K562 (cell line): ENCODE measurements around the gene COX19. TPM values are rescaled to one million over a fixed set of nuclear protein-coding genes. Genes with fewer than 3 reads are reported as not detected.

ENCODE experiments used
- BHLHE40 ChIP-seq: IDR thresholded peaks from 2 replicates; pipeline ENCODE4 v1.6.1; 2011; ENCODE audit warnings: low read length, improper control_type of control experiment
- CBFA2T3 ChIP-seq: fragments of 450-650 bp; IDR thresholded peaks from 2 replicates; pipeline ENCODE4 v1.6.1; 2017
- CBX5 ChIP-seq: IDR thresholded peaks from 2 replicates; pipeline ENCODE4 v1.6.1; 2014; ENCODE audit warnings: low read depth, borderline replicate concordance
- GABPA ChIP-seq: fragments of 200-800 bp; sonication (Bioruptor generic); conservative IDR thresholded peaks from 2 replicates; pipeline ENCODE4 v1.6.1; 2016; ENCODE audit warnings: low read depth, missing genetic modification characterization, missing compliant biosample characterization
- HIVEP1 ChIP-seq: fragments of 250-450 bp; sonication (Bioruptor Pico); IDR thresholded peaks from 2 replicates; pipeline ENCODE4 v1.4.0; 2020; ENCODE audit warnings: mild to moderate bottlenecking
- JUND ChIP-seq, 2 experiments: IDR thresholded peaks; 2 replicates in 1 of 2; 3 replicates in 1 of 2; pipeline ENCODE4 v1.6.1; 2011; ENCODE audit warnings: borderline replicate concordance in 2 of 2, low read depth in 2 of 2, low read length in 2 of 2, improper control_type of control experiment in 1 of 2, missing biosample characterization in 1 of 2, missing genetic modification characterization in 1 of 2, missing genetic modification reagents in 1 of 2
- L3MBTL2 ChIP-seq: fragments of 450-650 bp; IDR thresholded peaks from 2 replicates; pipeline ENCODE4 v1.6.1; 2016; ENCODE audit warnings: mild to moderate bottlenecking, moderate library complexity
- MYNN ChIP-seq, 2 experiments: sonication (generic); formaldehyde crosslinking in 1 of 2; IDR thresholded peaks; 2 replicates each; pipeline versions ENCODE4 v1.5.0 to v1.6.1; 2016 to 2020; ENCODE audit warnings: antibody characterized with exemption in 1 of 2, missing genetic modification reagents in 1 of 2
- NRF1 ChIP-seq, 2 experiments: fragments of 450-650 bp; IDR thresholded peaks in 1 of 2; conservative IDR thresholded peaks in 1 of 2; 2 replicates each; pipeline ENCODE4 v1.6.1; 2014; ENCODE audit warnings: mild to moderate bottlenecking in 2 of 2
- POLR2G ChIP-seq: fragments of 200-400 bp; formaldehyde crosslinking; IDR thresholded peaks from 2 replicates; pipeline ENCODE4 v1.6.1; 2017; ENCODE audit warnings: low read depth, mild to moderate bottlenecking, antibody characterized with exemption, low read length, moderate library complexity
- RAD21 ChIP-seq, 2 experiments: fragments of 250-450 bp in 1 of 2; fragments of 450-650 bp in 1 of 2; sonication (Bioruptor Pico) in 1 of 2; formaldehyde crosslinking in 1 of 2; IDR thresholded peaks in 1 of 2; conservative IDR thresholded peaks in 1 of 2; 2 replicates each; pipeline versions ENCODE4 v1.4.0 to v1.8.0; 2020 to 2022; ENCODE audit warnings: mild to moderate bottlenecking in 2 of 2, moderate library complexity in 1 of 2
- RBFOX2 ChIP-seq: fragments of 200-400 bp; formaldehyde crosslinking; IDR thresholded peaks from 2 replicates; pipeline ENCODE4 v1.6.1; 2017; ENCODE audit warnings: low read depth, mild to moderate bottlenecking, low read length, moderate library complexity
- SMARCE1 ChIP-seq: fragments of 450-650 bp; IDR thresholded peaks from 2 replicates; pipeline ENCODE4 v1.7.1; 2016; ENCODE audit warnings: mild to moderate bottlenecking
- ZBTB7A ChIP-seq: IDR thresholded peaks from 2 replicates; pipeline ENCODE4 v1.6.1; 2011; ENCODE audit warnings: low read depth, mild to moderate bottlenecking, low read length, moderate library complexity, borderline replicate concordance; ENCODE audit not compliant: control insufficient read depth
- ZC3H8 ChIP-seq: fragments of 450-650 bp; IDR thresholded peaks from 2 replicates; pipeline ENCODE4 v1.6.1; 2017
- ZNF133 ChIP-seq: fragments of 250-450 bp; sonication (Bioruptor Pico); IDR thresholded peaks from 2 replicates; pipeline ENCODE4 v1.4.0; 2020; ENCODE audit warnings: mild to moderate bottlenecking
- ZNF431 ChIP-seq: sonication (generic); formaldehyde crosslinking; IDR thresholded peaks from 2 replicates; pipeline ENCODE4 v1.8.0; 2022; ENCODE audit warnings: mild to moderate bottlenecking, missing genetic modification reagents
- polyA plus RNA-seq, 8 experiments: library from polyadenylated mRNA; depleted of rRNA in 4 of 8; stranded (reverse) in 5 of 8; unstranded in 3 of 8; fragments of >200 nt; fragmentation: Nextera tagmentation in 2 of 8; fragmentation: Illumina TruSeq in 1 of 8; extraction: Ambion mirVana in 2 of 8; extraction: Trizol in 1 of 8; gene quantifications; 2 replicates each; pipeline versions ENCODE4 v1.2.1 to v1.2.3, GENCODE V29; 2011 to 2014; ENCODE audit warnings: inconsistent platforms in 1 of 8, missing spikeins in 1 of 8
- total RNA-seq, 7 experiments: library from RNA; depleted of rRNA in 6 of 7; stranded (reverse); fragments of >200 nt in 6 of 7; fragmentation: Illumina TruSeq in 2 of 7; extraction: Trizol in 2 of 7; gene quantifications; 2 replicates each; pipeline versions ENCODE4 v1.2.1 to v1.2.3, GENCODE V29; 2011 to 2021; ENCODE audit warnings: low replicate concordance in 1 of 7
- TF ChIP-seq, protein P1 (sequence below): sonication (generic); formaldehyde crosslinking; IDR thresholded peaks from 2 replicates; pipeline ENCODE4 v1.8.0; 2022; ENCODE audit warnings: missing genetic modification reagents, mild to moderate bottlenecking, moderate library complexity, borderline replicate concordance
- TF ChIP-seq, protein P2 (sequence below), 3 experiments: fragments of 200-800 bp in 1 of 3; sonication (Bioruptor generic) in 1 of 3; sonication (generic) in 1 of 3; formaldehyde crosslinking in 1 of 3; IDR thresholded peaks; 2 replicates each; pipeline versions ENCODE4 v1.6.1 to v1.8.0; 2016 to 2022; ENCODE audit warnings: mild to moderate bottlenecking in 2 of 3, missing compliant biosample characterization in 2 of 3, missing genetic modification characterization in 2 of 3, missing genetic modification reagents in 1 of 3

The COX19 gene
- total and polyA plus RNA-seq, 9 of the 15 experiments (the other 6 are each of a cell fraction or from before 2014, with no cell fraction given) = 5.2 to 10.5 (median 7.9) TPM

DNA sequence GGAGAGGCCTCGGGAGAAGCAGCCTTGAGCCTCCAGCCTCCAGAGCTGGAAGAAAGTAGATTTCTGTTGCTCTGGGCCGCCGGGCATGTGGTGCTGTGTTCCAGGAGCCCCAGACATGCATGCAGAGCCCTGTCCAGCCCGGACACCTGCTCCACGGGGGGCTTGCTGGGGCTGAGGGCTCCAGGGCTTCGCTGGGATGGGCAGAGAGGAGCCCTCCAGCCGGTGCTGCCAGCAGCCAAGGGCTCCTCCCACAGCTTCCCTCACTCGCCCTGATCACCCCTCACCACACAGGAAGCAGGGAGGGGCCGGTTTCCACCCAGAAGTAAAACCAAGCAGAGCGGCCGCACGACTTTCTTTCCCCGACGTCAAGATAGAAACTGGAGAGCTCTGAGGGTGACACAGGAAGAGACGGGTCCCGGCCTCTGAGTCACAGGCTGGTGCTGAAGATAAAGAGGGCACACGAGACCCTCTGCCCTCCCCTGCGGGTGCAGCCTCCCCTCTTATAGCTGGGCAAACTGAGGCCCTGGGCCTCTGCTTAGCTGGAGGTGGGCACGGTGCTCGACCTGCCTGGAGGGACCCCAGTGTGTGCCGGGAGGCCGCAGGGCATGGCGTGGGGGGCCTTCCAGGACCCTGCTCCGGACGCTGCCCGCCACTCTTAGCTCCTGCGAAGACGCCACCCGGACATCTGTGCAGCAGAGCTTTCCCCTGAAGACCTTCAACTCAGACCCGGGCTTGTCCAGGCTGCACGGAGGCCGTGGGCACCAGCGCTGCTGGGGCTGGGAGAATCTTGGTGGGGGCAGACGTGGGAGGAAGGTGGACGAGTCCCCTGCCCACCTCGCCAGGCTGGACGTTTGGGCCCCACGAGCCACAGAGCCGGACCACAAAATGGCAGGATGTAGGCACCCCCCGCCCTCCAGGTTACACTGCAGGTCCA, 52.0 kb downstream of the COX19 start (continued):
- TF ChIP-seq CBX5 (no peak), RAD21 (CRISPR knock-in tag; conservative IDR thresholded peaks at IDR 0.05 in 1 of 2, IDR thresholded peaks at IDR 0.05 in 1 of 2) (no peak), ZNF133 (CRISPR knock-in tag) (no peak), L3MBTL2 (peak; percentile 41; the same call in 1 of the 2 replicates), RBFOX2 (peak; percentile 45; the same call in 1 of the 2 replicates), HIVEP1 (CRISPR knock-in tag) (no peak), JUND (IDR thresholded peaks at IDR 0.05; ENCODE audit: borderline replicate concordance, low read depth, low read length) (peak; percentile 43; the same call in 1 of the 2 replicates), JUND (tag; IDR thresholded peaks at IDR 0.05; ENCODE audit: borderline replicate concordance, low read depth, low read length) (0 out of 3 replicates have a peak, but pooled peaks have one; percentile 30), NRF1 (conservative IDR thresholded peaks at IDR 0.05 in 1 of 2, IDR thresholded peaks at IDR 0.05 in 1 of 2) (peak in 1 of 2 experiments; percentile 19; a peak in 1 of 4 replicates), ZBTB7A (peak; percentile 77), SMARCE1 (peak; percentile 39; the same call in 1 of the 2 replicates), MYNN (IDR thresholded peaks at IDR 0.05) (peak; percentile 27; the same call in 1 of the 2 replicates), MYNN (CRISPR knock-in tag; IDR thresholded peaks at IDR 0.05) (no peak), ZNF431 (CRISPR knock-in tag) (no peak), GABPA (tag) (peak; percentile 54; the same call in 1 of the 2 replicates), ZC3H8 (no peak), CBFA2T3 (peak; percentile 24; the same call in 1 of the 2 replicates), POLR2G (peak; percentile 55), BHLHE40 (peak; percentile 55; the same call in 1 of the 2 replicates)
- TF ChIP-seq, protein P1, sequence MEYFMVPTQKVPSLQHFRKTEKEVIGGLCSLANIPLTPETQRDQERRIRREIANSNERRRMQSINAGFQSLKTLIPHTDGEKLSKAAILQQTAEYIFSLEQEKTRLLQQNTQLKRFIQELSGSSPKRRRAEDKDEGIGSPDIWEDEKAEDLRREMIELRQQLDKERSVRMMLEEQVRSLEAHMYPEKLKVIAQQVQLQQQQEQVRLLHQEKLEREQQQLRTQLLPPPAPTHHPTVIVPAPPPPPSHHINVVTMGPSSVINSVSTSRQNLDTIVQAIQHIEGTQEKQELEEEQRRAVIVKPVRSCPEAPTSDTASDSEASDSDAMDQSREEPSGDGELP (CRISPR knock-in tag) = peak; percentile 24; the same call in 1 of the 2 replicates
- TF ChIP-seq, protein P2, sequence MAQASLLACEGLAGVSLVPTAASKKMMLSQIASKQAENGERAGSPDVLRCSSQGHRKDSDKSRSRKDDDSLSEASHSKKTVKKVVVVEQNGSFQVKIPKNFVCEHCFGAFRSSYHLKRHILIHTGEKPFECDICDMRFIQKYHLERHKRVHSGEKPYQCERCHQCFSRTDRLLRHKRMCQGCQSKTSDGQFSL (CRISPR knock-in tag; IDR thresholded peaks at IDR 0.05) = peak; percentile 57; the same call in 1 of the 2 replicates
- TF ChIP-seq, protein P2 (tag; IDR thresholded peaks at IDR 0.05) = no peak
- TF ChIP-seq, all 486 proteins: peak for 21
